SK-N-MC (cell line): ENCODE results near the gene THOC1.
"Not testable (repeated sequence)": the region's sequence is repeated elsewhere in the genome, so short reads cannot be mapped to it uniquely, and the experiment has no call there.

Experiments
- DNase-seq: peaks from one replicate; pipeline ENCODE4 v3.0.0-alpha.2; 2011; ENCODE audit warnings: low read depth, low spot score
- H3K27ac ChIP-seq: fragments of 200-600 bp; sonication (generic); 2 replicates; pipeline ENCODE4 v1.5.1; 2016; ENCODE audit warnings: mixed run types
- H3K36me3 ChIP-seq: fragments of 200-600 bp; sonication (generic); 2 replicates; pipeline ENCODE4 v1.6.1; 2017; ENCODE audit warnings: antibody characterized with exemption, low read length, mixed read lengths; ENCODE audit not compliant: insufficient read depth
- H3K4me3 ChIP-seq: fragments of 200-600 bp; sonication (generic); 2 replicates; pipeline ENCODE4 v1.5.1; 2016
- H3K9ac ChIP-seq: fragments of 200-600 bp; sonication (generic); 2 replicates; pipeline ENCODE4 v1.8.0; 2017; ENCODE audit warnings: mixed run types, mixed read lengths; ENCODE audit not compliant: insufficient read length
- H3K9me3 ChIP-seq: fragments of 200-600 bp; sonication (generic); 2 replicates; pipeline ENCODE4 v1.6.1; 2017; ENCODE audit warnings: low read depth, mild to moderate bottlenecking, antibody characterized with exemption, low read length, moderate library complexity, mixed read lengths
- EZH2 ChIP-seq: fragments of 200-600 bp; sonication (generic); IDR thresholded peaks from one replicate; pipeline ENCODE4 v1.6.1; 2017; ENCODE audit warnings: antibody characterized with exemption
- FOXP2 ChIP-seq: optimal IDR thresholded peaks from 2 replicates; pipeline ENCODE3; 2011; ENCODE audit warnings: mild to moderate bottlenecking, moderate library complexity; ENCODE audit not compliant: insufficient read depth; ENCODE audit errors: extremely low read length, control extremely low read depth
- POLR2AphosphoS5 ChIP-seq: IDR thresholded peaks from 2 replicates; pipeline ENCODE4 v1.6.1; 2012; ENCODE audit warnings: mild to moderate bottlenecking, low read depth, low read length, borderline replicate concordance

Gene THOC1, protein sequence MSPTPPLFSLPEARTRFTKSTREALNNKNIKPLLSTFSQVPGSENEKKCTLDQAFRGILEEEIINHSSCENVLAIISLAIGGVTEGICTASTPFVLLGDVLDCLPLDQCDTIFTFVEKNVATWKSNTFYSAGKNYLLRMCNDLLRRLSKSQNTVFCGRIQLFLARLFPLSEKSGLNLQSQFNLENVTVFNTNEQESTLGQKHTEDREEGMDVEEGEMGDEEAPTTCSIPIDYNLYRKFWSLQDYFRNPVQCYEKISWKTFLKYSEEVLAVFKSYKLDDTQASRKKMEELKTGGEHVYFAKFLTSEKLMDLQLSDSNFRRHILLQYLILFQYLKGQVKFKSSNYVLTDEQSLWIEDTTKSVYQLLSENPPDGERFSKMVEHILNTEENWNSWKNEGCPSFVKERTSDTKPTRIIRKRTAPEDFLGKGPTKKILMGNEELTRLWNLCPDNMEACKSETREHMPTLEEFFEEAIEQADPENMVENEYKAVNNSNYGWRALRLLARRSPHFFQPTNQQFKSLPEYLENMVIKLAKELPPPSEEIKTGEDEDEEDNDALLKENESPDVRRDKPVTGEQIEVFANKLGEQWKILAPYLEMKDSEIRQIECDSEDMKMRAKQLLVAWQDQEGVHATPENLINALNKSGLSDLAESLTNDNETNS

GRCh38 chr18:267688-268552, at the start of gene THOC1:
Gene THOC1, minus strand, starts transcription at chr18:268047. Its CDS starts 28 bp downstream, at chr18:268019.
- no peaks in the 10 kb centered on the region for H3K9me3 ChIP-seq
- H3K36me3 ChIP-seq, result peaks cover 28% of the 10 kb centered on the region
- peak within 1 kb of the TSS; percentile 98 for H3K4me3 ChIP-seq
- peak within 1 kb of the TSS; percentile 98 for H3K9ac ChIP-seq
- no peak for DNase-seq
- H3K27ac ChIP-seq, result peak within 1 kb of the TSS; percentile 82
- TF ChIP-seq POLR2AphosphoS5 (peak; percentile 99), FOXP2 (peak; percentile 47), EZH2 (no peak)

DNA sequence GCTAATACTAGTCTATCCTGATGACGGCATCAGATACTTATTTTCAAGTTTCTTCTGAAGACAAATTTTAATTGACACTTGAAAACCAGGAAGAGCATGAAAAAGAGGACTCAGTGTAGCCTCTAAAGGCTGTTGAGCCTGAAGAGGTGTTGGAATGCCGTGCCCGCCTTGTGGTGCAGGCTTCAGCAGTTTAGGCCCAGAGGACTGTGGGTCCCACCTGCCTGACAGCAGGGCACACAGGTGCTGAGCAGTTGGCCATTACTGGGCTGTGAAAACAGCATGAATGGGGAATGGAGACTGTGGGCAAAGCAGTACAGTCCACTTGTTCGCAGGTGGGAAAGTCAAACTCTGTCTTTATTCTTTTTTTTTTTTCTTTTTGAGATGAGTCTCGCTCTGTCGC, 49.8 kb upstream of the THOC1 start:
- TF ChIP-seq EZH2 (no peak), POLR2AphosphoS5 (no peak), FOXP2 (no peak)
- Histone ChIP-seq H3K27ac (no peak overlapping the region), H3K9me3 (no peaks in the 10 kb centered on the region), H3K36me3 (no peaks in the 10 kb centered on the region), H3K4me3 (no peak overlapping the region), H3K9ac (no peak overlapping the region)
- no peak for DNase-seq

DNA sequence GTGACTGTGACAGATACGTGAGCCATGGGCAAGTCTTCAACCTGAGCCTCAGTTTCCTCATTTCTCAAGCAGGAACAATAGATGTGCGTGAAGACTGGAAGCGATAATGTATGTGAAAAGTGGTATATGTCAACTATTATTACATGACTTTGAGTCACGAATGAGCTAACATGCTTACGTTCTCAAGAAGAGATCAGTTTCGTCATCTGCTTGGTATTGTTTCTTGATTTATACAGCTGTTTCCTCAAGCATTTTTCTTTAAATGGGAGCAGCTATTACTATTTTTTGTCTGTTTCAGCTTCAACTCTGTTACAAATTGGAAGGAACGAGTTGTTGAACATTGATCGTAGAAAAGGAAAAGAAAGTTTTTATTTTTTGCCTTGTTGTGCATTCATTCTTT, 48.5 kb upstream of the THOC1 start:
- H3K9ac ChIP-seq, result no peak overlapping the region
- no peaks in the 10 kb centered on the region for H3K36me3 ChIP-seq
- H3K4me3 ChIP-seq, result no peak overlapping the region
- H3K27ac ChIP-seq, result no peak overlapping the region
- no peak for DNase-seq
- TF ChIP-seq POLR2AphosphoS5, result no peak
- no peak for TF ChIP-seq EZH2
- no peaks in the 10 kb centered on the region for H3K9me3 ChIP-seq

GRCh38 chr18:313931-314330, 46.1 kb upstream of the THOC1 start:
- TF ChIP-seq EZH2, result no peak
- no peak for TF ChIP-seq POLR2AphosphoS5
- no peak overlapping the region for H3K9ac ChIP-seq
- no peak overlapping the region for H3K27ac ChIP-seq
- no peaks in the 10 kb centered on the region for H3K9me3 ChIP-seq
- no peak for DNase-seq
- no peaks in the 10 kb centered on the region for H3K36me3 ChIP-seq
- no peak overlapping the region for H3K4me3 ChIP-seq

DNA sequence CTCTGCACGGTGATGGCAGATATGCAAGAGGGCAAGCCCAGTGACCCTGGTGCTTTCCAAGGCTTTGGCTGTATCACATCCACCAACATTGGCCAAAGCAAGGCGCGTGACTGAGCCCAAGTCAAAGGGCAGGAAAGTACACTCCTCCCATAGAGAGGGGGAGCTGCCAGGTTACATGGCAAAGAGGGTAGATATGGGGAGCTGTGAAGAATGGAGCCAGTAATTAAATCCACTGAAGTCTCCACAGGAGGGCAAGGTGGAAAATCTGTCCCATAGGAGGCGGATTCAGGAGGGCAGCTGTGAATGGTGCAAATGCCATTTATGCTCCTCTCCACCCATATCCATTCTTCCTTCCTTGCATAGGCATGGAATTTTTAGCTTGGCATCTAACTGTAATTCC, 44.6 kb upstream of the THOC1 start:
- H3K36me3 ChIP-seq, result no peaks in the 10 kb centered on the region
- H3K9ac ChIP-seq, result no peak overlapping the region
- no peak for DNase-seq
- no peaks in the 10 kb centered on the region for H3K9me3 ChIP-seq
- no peak overlapping the region for H3K27ac ChIP-seq
- no peak for TF ChIP-seq FOXP2
- no peak for TF ChIP-seq POLR2AphosphoS5
- TF ChIP-seq EZH2, result no peak
- no peak overlapping the region for H3K4me3 ChIP-seq

DNA sequence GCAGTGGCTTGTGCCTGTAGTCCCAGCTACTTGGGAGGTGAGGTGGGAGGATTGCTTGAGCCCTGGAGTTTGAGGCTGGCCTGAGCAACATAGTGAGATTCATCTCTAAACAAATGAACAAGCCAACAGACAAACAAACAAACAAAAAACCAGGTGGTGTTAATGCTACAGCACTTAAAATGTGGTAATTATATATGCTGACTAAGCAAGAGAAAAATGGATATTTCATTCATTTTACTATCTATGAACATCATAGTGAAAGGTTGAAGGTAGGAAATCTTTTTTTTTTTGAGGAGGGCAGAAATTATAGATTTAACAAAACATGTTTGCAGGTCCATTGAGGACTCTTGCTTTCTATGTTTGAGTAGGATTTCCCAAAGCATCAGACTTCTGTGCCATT, 42.2 kb upstream of the THOC1 start:
- Histone ChIP-seq H3K27ac (no peak overlapping the region), H3K36me3 (no peaks in the 10 kb centered on the region), H3K4me3 (no peak overlapping the region), H3K9ac (no peak overlapping the region), H3K9me3 (no peaks in the 10 kb centered on the region)
- TF ChIP-seq POLR2AphosphoS5 (no peak), EZH2 (no peak), FOXP2 (no peak)
- no peak for DNase-seq

- not testable (repeated sequence) for H3K9me3 ChIP-seq, H3K4me3 ChIP-seq, H3K27ac ChIP-seq, DNase-seq, H3K36me3 ChIP-seq, H3K9ac ChIP-seq
These were observed 40.2 kb upstream of the THOC1 start for GRCh38 chr18:308086-308485.

DNA sequence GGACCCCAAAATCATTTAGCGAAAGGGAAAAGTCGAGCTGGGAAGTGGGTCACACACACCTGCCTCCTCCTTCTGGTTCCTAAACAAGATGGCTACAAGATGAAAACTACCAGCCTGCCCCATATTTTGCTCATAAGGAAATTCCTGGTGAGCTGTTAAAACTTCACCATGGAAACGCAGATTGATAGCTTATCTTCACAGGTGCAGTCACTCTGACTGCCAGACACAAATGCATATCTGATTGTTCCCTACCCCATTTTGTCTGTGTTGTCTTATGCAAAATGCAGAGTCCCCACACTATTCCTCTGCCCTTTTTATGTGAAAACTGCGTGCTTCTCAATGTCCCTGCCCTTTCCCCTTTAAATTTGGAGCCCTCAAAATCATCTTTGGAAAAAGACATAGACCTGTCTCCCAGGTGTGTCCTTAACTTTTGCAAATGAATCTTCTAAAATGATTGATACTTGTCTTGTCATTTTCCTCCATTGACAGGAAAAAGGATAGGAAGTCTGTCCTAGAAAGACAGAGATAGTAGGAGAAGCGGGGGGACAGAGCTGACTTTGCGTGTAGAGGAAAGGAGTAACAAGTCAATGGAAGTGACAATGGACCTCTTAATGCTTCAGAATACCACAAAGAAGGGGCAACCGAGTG, 38.9 kb upstream of the THOC1 start:
- H3K27ac ChIP-seq, result no peak overlapping the region
- no peak for DNase-seq
- TF ChIP-seq FOXP2 (no peak), POLR2AphosphoS5 (no peak), EZH2 (no peak)
- no peak overlapping the region for H3K4me3 ChIP-seq
- no peak overlapping the region for H3K9ac ChIP-seq
- H3K36me3 ChIP-seq, result no peaks in the 10 kb centered on the region
- no peaks in the 10 kb centered on the region for H3K9me3 ChIP-seq

DNA sequence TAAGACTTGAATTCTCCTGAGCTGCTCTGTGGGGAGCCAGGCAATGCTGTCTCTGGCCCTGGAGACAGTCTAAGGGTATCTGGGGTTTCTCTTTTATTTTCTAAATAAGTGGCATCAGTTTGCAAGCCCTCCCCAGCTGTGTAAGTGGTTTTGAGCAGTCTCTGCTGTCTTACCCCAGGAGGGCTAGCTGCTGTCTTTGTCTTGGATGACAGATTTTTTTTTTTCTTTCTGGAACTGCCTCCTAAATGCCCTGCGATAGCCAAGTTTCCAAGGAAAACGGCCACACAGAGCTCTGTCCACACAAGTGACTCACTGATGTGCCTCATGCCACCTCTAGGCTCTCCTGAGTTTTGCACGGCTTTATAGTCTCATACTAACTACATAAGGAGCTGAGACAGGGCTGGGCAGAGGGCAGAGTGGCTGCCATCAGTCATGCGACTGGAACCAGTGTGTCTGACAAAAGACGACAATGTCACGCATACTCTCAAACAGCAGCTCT, 37.2 kb upstream of the THOC1 start:
- DNase-seq, result no peak
- TF ChIP-seq EZH2, result no peak
- TF ChIP-seq FOXP2, result no peak
- no peak for TF ChIP-seq POLR2AphosphoS5
- Histone ChIP-seq H3K36me3 (no peaks in the 10 kb centered on the region), H3K9me3 (no peaks in the 10 kb centered on the region), H3K27ac (no peak overlapping the region), H3K4me3 (no peak overlapping the region), H3K9ac (no peak overlapping the region)
